GM12872 (cell line): ENCODE data around the gene ASB3.

Source experiments
- TF ChIP-seq, protein P1 (sequence below): IDR thresholded peaks from 3 replicates; pipeline ENCODE4 v1.5.1; 2011; ENCODE audit warnings: low read depth, mild to moderate bottlenecking, low read length, moderate library complexity; ENCODE audit not compliant: insufficient read depth

Gene ASB3

DNA sequence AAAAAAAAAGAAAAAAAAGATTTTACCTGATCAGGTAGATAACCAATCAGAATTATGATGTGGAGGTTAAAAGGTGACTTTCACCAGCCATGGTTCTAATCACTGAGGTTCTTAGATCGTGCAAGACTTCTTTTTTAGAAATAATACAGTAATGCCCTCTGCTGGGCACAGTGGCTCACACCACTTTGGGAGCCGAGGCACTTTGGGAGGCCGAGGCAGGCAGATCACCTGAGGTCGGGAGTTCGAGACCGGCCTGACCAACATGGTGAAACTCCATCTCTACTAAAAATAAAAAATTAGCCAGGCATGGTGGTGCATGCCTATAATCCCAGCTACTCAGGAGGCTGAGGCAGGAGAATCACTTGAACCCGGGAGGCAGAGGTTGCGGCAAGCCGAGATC is 36.9 kb upstream of the ASB3 start:
- TF ChIP-seq, protein P1, sequence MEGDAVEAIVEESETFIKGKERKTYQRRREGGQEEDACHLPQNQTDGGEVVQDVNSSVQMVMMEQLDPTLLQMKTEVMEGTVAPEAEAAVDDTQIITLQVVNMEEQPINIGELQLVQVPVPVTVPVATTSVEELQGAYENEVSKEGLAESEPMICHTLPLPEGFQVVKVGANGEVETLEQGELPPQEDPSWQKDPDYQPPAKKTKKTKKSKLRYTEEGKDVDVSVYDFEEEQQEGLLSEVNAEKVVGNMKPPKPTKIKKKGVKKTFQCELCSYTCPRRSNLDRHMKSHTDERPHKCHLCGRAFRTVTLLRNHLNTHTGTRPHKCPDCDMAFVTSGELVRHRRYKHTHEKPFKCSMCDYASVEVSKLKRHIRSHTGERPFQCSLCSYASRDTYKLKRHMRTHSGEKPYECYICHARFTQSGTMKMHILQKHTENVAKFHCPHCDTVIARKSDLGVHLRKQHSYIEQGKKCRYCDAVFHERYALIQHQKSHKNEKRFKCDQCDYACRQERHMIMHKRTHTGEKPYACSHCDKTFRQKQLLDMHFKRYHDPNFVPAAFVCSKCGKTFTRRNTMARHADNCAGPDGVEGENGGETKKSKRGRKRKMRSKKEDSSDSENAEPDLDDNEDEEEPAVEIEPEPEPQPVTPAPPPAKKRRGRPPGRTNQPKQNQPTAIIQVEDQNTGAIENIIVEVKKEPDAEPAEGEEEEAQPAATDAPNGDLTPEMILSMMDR: peak; percentile 24; the same call in 1 of the 3 replicates

DNA sequence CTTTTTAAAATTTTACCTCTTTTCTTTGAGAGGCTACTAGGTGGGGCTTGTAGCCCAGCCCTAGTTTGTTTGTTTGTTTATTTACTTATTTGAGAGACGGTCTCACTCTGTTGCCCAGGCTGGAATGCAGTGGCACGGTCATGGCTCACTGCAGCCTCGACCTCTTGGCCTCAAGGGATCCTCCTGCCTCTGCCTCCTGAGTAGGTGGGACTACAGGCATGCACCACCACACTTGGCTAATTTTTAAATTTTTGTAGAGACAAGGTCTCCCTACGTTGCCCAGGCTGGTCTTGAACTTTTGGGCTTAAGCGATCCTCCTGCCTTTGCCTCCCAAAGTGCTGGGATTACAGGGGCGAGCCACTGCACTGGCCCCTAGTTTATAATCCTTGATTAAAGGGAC is 35.1 kb upstream of the ASB3 start:
- TF ChIP-seq, protein P1: no peak

DNA sequence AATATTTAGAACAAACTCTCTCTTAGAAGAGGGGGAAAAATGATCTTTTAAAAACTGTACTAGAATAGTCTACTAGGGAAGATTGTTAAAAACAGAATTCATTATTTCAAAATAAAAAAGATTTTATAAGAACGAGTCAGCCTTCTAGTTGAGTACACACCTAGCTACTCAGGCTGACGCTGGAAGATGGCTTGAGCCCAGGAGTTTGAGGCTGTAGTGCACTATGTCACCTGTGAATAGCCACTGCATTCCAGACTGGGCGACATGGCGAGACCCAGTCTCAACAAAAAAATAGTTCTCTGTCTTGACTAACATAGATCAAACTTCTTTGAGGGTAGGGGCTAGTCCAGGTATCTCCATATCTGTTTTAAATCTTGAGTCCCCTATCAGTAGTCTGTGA is 34.0 kb upstream of the ASB3 start:
- TF ChIP-seq, protein P1: no peak

DNA sequence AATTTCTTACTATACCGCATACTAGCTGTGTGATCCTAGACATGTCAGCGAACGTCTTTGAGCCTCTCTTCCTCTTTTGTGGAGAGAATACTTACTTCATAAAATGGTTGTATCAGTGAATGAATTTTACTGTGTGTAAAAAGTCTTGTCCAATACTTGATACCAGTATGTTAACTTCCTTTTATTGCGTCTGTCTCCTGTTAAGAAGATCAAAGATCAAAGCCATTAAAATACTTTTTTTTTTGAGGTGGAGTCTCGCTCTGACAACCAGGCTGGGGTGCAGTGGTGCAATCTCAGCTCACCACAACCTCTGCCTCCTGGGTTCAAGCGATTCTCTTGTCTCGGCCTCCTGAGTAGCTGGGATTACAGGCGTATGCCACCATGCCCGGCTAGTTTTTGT is 33.3 kb upstream of the ASB3 start:
- TF ChIP-seq, protein P1: no peak

DNA sequence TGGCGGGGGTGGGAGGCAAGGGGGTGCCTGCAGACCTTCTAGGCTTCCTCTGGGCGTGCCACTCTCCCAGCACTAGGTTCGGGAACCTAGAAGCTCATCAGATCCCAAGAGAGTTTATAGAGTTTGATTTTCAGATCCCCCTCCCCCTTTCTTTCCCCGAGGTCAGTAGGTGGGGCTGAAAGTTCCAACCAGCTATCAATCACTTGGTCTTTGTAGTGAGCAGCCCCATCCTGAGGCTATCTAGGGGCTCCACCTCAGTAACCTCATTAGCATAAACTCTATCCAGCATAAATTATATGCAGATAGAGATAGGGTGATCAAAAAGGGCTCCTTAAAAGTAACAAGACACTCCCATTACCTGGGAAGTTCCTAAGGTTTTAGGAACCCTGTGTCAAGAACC is 32.9 kb upstream of the ASB3 start:
- TF ChIP-seq, protein P1: no peak

DNA sequence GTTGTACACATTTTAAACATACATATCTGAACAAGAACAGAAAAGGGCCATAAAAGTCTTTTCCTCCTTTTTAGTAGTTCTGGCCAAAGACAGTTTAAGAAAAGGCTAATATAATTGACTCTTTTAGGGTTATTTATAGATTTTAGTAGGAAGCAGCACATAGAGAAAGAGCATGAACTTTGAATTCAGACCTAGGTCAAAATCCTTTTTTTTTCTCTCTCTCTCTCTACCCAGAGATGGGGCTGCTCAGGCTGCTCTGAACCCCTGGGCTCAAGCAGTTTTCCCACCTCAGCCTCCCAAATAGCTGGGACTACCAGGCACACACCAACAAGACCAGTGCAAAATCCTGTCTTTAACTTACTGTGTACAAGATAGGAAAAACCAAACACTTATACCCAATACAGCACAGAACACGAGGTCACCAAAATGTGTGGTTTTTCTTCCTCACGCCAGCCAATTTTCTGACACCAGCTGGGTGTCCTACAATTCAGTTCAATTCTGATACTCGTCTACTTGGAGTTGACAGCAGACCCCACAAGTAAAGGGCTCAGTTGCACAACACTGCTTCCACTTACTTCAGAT is 32.2 kb upstream of the ASB3 start:
- TF ChIP-seq, protein P1: no peak

DNA sequence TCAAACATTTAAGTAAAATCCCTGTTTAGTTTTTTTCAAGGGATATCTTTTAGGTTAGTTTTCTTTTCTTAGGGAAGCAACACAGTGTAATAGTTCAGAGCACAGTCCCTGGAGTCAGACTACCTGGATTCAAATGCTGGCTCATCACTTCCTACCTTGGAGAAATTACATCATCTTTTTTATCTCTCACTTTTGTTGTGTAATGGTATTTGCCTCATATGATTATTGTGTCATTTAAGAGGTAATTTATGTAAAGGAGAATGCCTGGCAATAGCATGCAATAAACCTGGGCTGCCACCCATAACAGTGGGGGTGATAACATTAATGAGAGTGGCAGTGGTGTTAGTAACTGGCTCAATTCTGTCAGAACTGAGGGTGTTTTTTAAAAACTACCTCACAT is 26.4 kb upstream of the ASB3 start:
- TF ChIP-seq, protein P1: no peak

DNA sequence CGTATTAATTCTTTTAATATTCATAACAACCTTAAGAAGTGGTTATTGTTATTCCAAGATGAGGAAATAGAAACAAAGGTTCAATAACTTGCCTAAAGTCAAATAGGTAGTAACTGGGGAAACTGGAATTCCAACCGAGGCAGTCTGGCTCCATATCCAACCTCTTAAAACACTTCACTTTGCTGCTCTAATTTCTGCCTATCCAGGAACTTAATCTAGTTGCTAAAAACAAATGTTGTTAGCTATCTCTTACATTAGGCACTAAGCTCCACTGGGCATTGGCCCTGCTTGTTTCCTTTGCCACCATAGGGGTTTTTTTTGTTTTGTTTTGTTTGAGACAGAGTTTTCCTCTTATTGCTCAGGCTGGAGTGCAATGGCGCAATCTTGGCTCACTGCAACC is 24.8 kb upstream of the ASB3 start:
- TF ChIP-seq, protein P1: no peak
